Duodenal mucosa (tissue), 2 donors: ENCODE results near the gene FRMPD2.
"Not testable (repeated sequence)": the region's sequence is repeated elsewhere in the genome, so short reads cannot be mapped to it uniquely, and the experiment has no call there.

Experiments
- H3K27ac ChIP-seq: one replicate; pipeline ENCODE4 v1.7.0; 2013; ENCODE audit warnings: low read depth, low read length
- H3K27me3 ChIP-seq, 2 donors: one replicate each; pipeline ENCODE4 v1.7.0; 2013; ENCODE audit warnings: low read length in 2 of 2, control low read depth in 1 of 2; ENCODE audit not compliant: insufficient read depth in 2 of 2, control insufficient read depth in 1 of 2
- H3K36me3 ChIP-seq, 2 donors: one replicate each; pipeline ENCODE4 v1.7.0; 2013; ENCODE audit warnings: low read length in 2 of 2, control low read depth in 1 of 2; ENCODE audit not compliant: insufficient read depth in 2 of 2, control insufficient read depth in 1 of 2
- H3K4me1 ChIP-seq, 2 donors: one replicate each; pipeline ENCODE4 v1.7.0; 2013; ENCODE audit warnings: low read length in 2 of 2, control low read depth in 1 of 2; ENCODE audit not compliant: insufficient read depth in 2 of 2, control insufficient read depth in 1 of 2
- H3K4me3 ChIP-seq, 2 donors: one replicate each; pipeline ENCODE4 v1.7.0; 2013; ENCODE audit warnings: low read length in 2 of 2, low read depth in 1 of 2
- H3K9ac ChIP-seq, 2 donors: one replicate each; pipeline ENCODE4 v1.7.0; 2013; ENCODE audit warnings: low read length in 2 of 2, low read depth in 1 of 2
- H3K9me3 ChIP-seq, 2 donors: one replicate each; pipeline ENCODE4 v1.7.0; 2013; ENCODE audit warnings: low read length in 2 of 2, control low read depth in 1 of 2; ENCODE audit not compliant: control insufficient read depth in 1 of 2

Gene FRMPD2

GRCh38 chr10:48251525-48252353 is 22.8 kb downstream of the FRMPD2 start:
- Histone ChIP-seq H3K4me1 (peaks cover 0 to 7% of the 10 kb centered on the region in 2 donors), H3K36me3 (no peaks in the 10 kb centered on the region), H3K4me3 (no peak overlapping the region), H3K27ac (peak overlapping the region; percentile 6), H3K9me3 (no peaks in the 10 kb centered on the region), H3K9ac (no peak overlapping the region), H3K27me3 (no peaks in the 10 kb centered on the region)

- no peak overlapping the region for H3K9ac ChIP-seq
- H3K9me3 ChIP-seq = no peaks in the 10 kb centered on the region
- H3K27ac ChIP-seq = peak overlapping the region; percentile 6
- no peaks in the 10 kb centered on the region for H3K27me3 ChIP-seq
- peaks cover 0 to 7% of the 10 kb centered on the region in 2 donors for H3K4me1 ChIP-seq
- H3K36me3 ChIP-seq = no peaks in the 10 kb centered on the region
- H3K4me3 ChIP-seq = no peak overlapping the region
These were observed 23.4 kb downstream of the FRMPD2 start for GRCh38 chr10:48251152-48251524.

DNA sequence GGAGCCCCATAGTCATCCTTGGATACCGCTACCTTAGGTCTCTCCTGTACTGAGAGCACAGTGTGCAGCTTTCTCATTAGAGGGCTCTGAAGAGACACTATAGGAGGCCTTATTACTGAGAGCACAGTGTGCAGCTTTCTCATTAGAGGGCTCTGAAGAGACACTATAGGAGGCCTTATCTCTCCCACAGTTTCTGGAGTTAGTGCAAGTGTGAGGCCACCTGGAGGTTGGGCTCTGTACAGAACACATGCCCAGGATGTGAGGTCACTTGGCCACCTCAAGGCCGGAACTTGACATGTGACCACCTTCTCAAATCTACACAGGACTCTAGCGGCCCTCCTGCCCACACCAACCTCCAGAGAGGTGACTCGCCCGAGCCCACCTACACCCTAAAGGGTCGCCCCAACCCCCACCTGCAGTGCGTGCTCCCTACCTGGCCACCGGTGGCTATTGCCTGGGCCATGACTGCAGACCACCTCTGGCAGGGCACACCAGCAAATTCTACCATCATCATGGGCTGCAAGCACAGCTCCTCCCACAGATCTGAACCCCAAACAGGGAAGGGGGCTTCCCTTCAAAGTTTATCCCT is 24.6 kb downstream of the FRMPD2 start:
- Histone ChIP-seq H3K9me3 (no peaks in the 10 kb centered on the region), H3K27ac (no peak overlapping the region), H3K9ac (no peak overlapping the region), H3K27me3 (no peaks in the 10 kb centered on the region), H3K36me3 (no peaks in the 10 kb centered on the region), H3K4me1 (peaks cover 0 to 7% of the 10 kb centered on the region in 2 donors), H3K4me3 (no peak overlapping the region)

DNA sequence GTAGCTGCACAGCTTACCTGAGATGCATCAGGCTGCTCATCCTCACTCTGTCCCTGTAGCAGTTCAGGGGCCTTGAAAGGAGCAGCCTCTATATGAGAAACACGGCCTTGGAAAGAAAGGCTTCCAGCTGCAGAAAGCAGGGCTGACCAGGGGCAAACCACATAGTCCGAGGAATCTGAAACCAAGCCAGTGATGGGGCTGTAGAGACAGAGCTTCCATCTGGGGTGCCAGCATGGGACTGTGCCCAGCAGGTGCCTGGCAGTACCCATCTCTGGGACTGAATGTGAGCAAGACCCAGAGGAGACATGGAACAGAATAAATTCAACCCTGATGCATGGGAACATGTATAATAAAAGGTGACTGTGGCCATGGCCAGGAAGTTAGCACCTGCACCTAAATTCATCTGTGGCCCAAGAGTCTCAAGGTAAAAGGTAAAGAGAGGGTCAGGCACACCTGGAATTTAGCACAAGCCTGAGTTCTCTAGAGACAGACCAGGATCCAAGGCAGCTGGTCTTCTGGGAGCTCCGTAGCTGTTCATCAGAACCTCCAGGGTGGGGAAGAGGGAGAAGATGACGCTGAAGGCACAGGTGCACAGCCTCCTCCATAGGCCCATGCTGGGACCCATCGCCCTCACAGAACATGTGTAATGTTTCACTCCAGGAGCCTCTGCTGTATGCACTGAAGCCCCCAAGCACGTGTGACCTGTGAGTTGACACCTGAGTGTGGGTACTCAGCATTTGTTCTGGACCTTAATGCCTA is 25.3 kb downstream of the FRMPD2 start:
- H3K4me3 ChIP-seq = no peak overlapping the region
- no peak overlapping the region for H3K9ac ChIP-seq
- peaks cover 0 to 7% of the 10 kb centered on the region in 2 donors for H3K4me1 ChIP-seq
- H3K9me3 ChIP-seq = no peaks in the 10 kb centered on the region
- no peak overlapping the region for H3K27ac ChIP-seq
- H3K27me3 ChIP-seq = no peaks in the 10 kb centered on the region
- H3K36me3 ChIP-seq = no peaks in the 10 kb centered on the region

- H3K9ac ChIP-seq = no peak overlapping the region
- no peaks in the 10 kb centered on the region for H3K27me3 ChIP-seq
- H3K36me3 ChIP-seq = no peaks in the 10 kb centered on the region
- H3K27ac ChIP-seq = no peak overlapping the region
- peaks cover 0 to 7% of the 10 kb centered on the region in 2 donors for H3K4me1 ChIP-seq
- no peaks in the 10 kb centered on the region for H3K9me3 ChIP-seq
- H3K4me3 ChIP-seq = no peak overlapping the region
These were observed 26.0 kb downstream of the FRMPD2 start for GRCh38 chr10:48248462-48248861.

DNA sequence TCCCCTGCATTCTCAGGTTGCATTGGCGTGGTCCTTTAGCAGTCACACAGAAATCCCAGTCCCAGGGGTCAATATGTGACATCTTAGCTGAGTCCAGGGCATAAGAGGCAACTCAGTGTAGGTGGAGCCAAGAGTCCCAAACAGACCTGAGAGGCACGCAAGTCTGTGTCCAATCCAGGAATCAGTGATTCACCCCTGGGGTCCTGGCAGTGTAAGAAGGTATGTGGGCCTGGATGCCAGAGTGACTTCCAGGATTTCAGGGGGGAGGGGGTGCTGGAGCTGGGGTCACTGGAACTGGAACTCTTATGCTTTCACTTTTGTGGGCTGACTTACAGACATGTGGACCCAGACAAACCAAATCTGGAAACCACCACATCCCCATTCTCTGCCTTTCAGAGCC is 26.8 kb downstream of the FRMPD2 start:
- no peak overlapping the region for H3K4me3 ChIP-seq
- H3K9me3 ChIP-seq = no peaks in the 10 kb centered on the region
- no peaks in the 10 kb centered on the region for H3K36me3 ChIP-seq
- H3K9ac ChIP-seq = no peak overlapping the region
- H3K4me1 ChIP-seq = peaks cover 0 to 7% of the 10 kb centered on the region in 2 donors
- no peaks in the 10 kb centered on the region for H3K27me3 ChIP-seq
- H3K27ac ChIP-seq = no peak overlapping the region

GRCh38 chr10:48246501-48246900 is 28.0 kb downstream of the FRMPD2 start:
- H3K36me3 ChIP-seq = no peaks in the 10 kb centered on the region
- H3K27me3 ChIP-seq = no peaks in the 10 kb centered on the region
- no peak overlapping the region for H3K9ac ChIP-seq
- H3K27ac ChIP-seq = no peak overlapping the region
- peaks cover 0 to 5% of the 10 kb centered on the region in 2 donors for H3K4me1 ChIP-seq
- H3K4me3 ChIP-seq = no peak overlapping the region
- H3K9me3 ChIP-seq = no peaks in the 10 kb centered on the region

DNA sequence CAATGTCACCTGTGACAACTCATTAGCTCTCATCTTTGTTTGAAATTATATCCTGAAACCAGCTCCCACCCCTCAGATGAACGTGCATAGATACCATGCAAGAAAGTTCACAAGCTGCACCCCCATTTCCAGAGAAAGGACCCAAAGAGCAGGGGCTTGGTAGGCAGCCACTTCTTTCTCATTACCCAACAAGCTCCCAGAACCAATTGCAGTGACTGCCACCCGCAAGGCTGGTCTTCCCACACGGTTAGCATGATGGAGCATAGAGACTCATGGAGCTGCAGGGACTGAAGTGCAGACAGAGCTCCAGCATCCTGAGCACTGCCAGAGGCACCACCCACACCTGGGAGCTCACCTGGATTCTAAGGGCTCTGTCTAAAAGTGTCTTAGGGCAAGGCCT is 28.5 kb downstream of the FRMPD2 start:
- H3K4me1 ChIP-seq = no peaks in the 10 kb centered on the region
- no peak overlapping the region for H3K9ac ChIP-seq
- no peaks in the 10 kb centered on the region for H3K27me3 ChIP-seq
- no peak overlapping the region for H3K27ac ChIP-seq
- H3K4me3 ChIP-seq = no peak overlapping the region
- H3K9me3 ChIP-seq = no peaks in the 10 kb centered on the region
- no peaks in the 10 kb centered on the region for H3K36me3 ChIP-seq

DNA sequence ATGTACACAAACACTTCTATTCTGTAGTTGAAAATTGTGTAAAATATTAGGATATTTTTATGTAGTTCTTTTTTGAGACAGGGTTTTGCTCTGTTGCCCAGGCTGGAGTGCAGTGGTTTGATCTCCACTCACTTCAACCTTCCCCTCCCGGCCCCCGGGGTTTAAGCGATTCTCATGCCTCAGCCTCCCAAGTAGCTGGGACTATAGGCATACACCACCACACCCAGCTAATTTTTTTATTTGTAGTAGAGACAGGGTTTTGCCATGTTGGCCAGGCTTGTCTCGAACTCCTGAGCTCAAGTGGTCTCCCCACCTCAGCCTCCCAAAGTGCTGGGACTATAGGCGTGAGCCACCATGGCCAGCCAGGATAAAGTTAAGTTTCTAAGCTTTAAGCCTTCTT is 30.6 kb downstream of the FRMPD2 start:
- H3K9ac ChIP-seq, H3K4me1 ChIP-seq, H3K36me3 ChIP-seq, H3K27me3 ChIP-seq, H3K4me3 ChIP-seq, H3K9me3 ChIP-seq, H3K27ac ChIP-seq: not testable (repeated sequence)

DNA sequence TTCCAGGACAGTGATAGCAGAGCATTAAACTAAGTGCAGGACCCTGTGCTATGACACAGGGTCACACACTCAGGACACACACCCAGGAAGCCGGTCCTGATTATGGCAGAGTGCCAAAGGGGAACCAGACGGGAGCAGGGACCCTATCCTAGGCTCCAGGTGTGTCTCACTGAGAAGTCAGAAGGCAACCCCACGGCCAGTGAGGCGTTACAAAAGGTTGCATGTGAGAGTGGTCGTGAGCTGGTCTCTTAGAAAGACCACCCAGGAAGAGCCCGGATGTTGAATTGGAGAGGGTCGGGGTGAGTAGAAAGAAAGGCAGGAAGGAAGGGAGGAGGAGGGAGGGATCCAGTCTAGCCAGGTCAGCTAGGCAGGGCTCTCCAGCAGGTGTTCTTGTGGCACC is 31.0 kb downstream of the FRMPD2 start:
- Histone ChIP-seq H3K36me3 (no peaks in the 10 kb centered on the region), H3K4me1 (no peaks in the 10 kb centered on the region), H3K9ac (no peak overlapping the region), H3K9me3 (no peaks in the 10 kb centered on the region), H3K27ac (no peak overlapping the region), H3K27me3 (no peaks in the 10 kb centered on the region), H3K4me3 (no peak overlapping the region)
